Heart right ventricle (tissue), 16 donors: ENCODE results near the gene TRMT10A. TPM values are rescaled to one million over a fixed set of nuclear protein-coding genes. Genes with fewer than 3 reads are reported as not detected.

ENCODE experiments used
- ATAC-seq, 8 donors: fragments of 200-7000 bp; cut with Tn5 transposase; one replicate each; pipeline ENCODE4 v1.9.1; 2020; ENCODE audit warnings: mild to moderate bottlenecking in 8 of 8, moderate library complexity in 8 of 8, moderate number of reproducible peaks in 1 of 8
- DNase-seq, 2 donors: peaks; one replicate each; pipeline ENCODE4 v3.0.0-alpha.2; 2020
- H3K27ac ChIP-seq, 10 donors: fragments of 200-600 bp; sonication (generic) in 2 of 10; one replicate each; pipeline versions ENCODE4 v1.5.0 to v1.8.0; 2020 to 2022; ENCODE audit warnings: mild to moderate bottlenecking in 3 of 10
- H3K27me3 ChIP-seq, 7 donors: fragments of 200-600 bp; one replicate each; pipeline ENCODE4 v1.8.0; 2021 to 2022; ENCODE audit warnings: mild to moderate bottlenecking in 2 of 7
- H3K36me3 ChIP-seq, 9 donors: fragments of 200-600 bp; sonication (generic) in 1 of 9; one replicate each; pipeline versions ENCODE4 v1.5.0 to v1.8.0; 2020 to 2022; ENCODE audit warnings: mild to moderate bottlenecking in 2 of 9
- H3K4me1 ChIP-seq, 9 donors: fragments of 200-600 bp; sonication (generic) in 1 of 9; one replicate each; pipeline versions ENCODE4 v1.5.0 to v1.8.0; 2020 to 2022; ENCODE audit warnings: mild to moderate bottlenecking in 4 of 9
- H3K4me3 ChIP-seq, 10 donors: fragments of 200-600 bp; sonication (generic) in 2 of 10; one replicate each; pipeline versions ENCODE4 v1.5.0 to v1.8.0; 2020 to 2022; ENCODE audit warnings: mild to moderate bottlenecking in 7 of 10, moderate library complexity in 2 of 10
- H3K9me3 ChIP-seq, 11 donors: fragments of 200-600 bp in 10 of 11; sonication (generic) in 2 of 11; one replicate each; pipeline versions ENCODE4 v1.5.0 to v1.8.0; 2013 to 2022; ENCODE audit warnings: mild to moderate bottlenecking in 2 of 11, control low read depth in 1 of 11, moderate library complexity in 1 of 11
- WGBS, 2 donors: extraction: QIAGEN DNeasy Blood & Tissue Kit; methylation state at CpG; one replicate each; pipeline ENCODE4 v1.1.7; 2013; ENCODE audit warnings: inconsistent platforms in 1 of 2; 5-methylcytosine and 5-hydroxymethylcytosine counted together
- intact Hi-C, 10 donors: fragments of 100-400 bp; cut with DNase I; formaldehyde crosslinking; loops; one replicate each; pipeline versions ENCODE4 v1.11.1 to v1.14.2; 2022
- long read RNA-seq, 3 donors: library from polyadenylated mRNA; unstranded; transcript quantifications; one replicate each; pipeline ENCODE4 v2.0.0, GENCODE V29; 2020 to 2021
- polyA plus RNA-seq, 2 donors: library from polyadenylated mRNA; stranded (reverse); fragments of 200-250 nt; gene quantifications; one replicate each; pipeline ENCODE4 v1.2.3, GENCODE V29; 2013
- total RNA-seq, 10 donors: library from RNA; stranded (reverse); fragmentation: NEBNext Ultra II Directional in 3 of 10; extraction: Animal tissue kit (Norgen Biotek cat#: 25700) in 3 of 10; gene quantifications; one replicate each; pipeline versions ENCODE4 v1.2.1 to v1.2.4, GENCODE V29; 2021 to 2023
- TF ChIP-seq, protein P1 (sequence below), 9 donors: fragments of 200-600 bp; sonication (generic) in 2 of 9; IDR thresholded peaks; one replicate each; pipeline versions ENCODE4 v1.5.0 to v1.8.0; 2021 to 2022; ENCODE audit warnings: antibody characterized with exemption in 9 of 9, mild to moderate bottlenecking in 5 of 9, moderate library complexity in 1 of 9
- donor health status: Arrhythmogenic right ventricular cardiomyopathy.
- donor health status: ischemic (EF 13 %, LVEDD 7.1; RV severe dilation, severe dysfunction).
- donor health status: healthy with polysubstance abuse.
- donor health status: DM: no; HTN: yes; CAD: no.
- donor health status: DM: no; HTN: no; CAD: no.
- donor health status: ischemic (EF 25% LVEDD 6.9; RV normal size, moderate dysfunction).
- donor health status: ischemic (EF 25% LVEDD 5.7; RV mildly dilated, moderate dysfunction).
- donor health status: healthy.
- donor health status: DM: yes; HTN: yes; CAD: no.
- donor health status: Ischemic cardiomyopathy.
- donor health status: ischemic (EF 35%, LVEDD 5.7; RV mildly dilated, moderate dysfunction).
- donor health status: nonischemic (EF 11% LVEDD 7.7; RV severe dilation, severe dysfunction).
- donor health status: DM: yes; HTN: yes; CAD: no.
- donor health status: PGD.
- donor health status: ischemic (EF 29% LVEDD 5.4; RV normal size, mild dysfunction).
- donor health status: nonischemic (EF 23%, LVEDD 6.1; RV moderate dilation, normal function).

The TRMT10A gene
- total RNA-seq (1 to 10 TPM; 2.8 to 5.0 (median 3.9) TPM), polyA plus RNA-seq (1 to 10 TPM; 1.9 to 4.0 TPM)
- long read RNA-seq, donor 1, partial matches to known transcripts, result 0 of 6 reads
- long read RNA-seq, donor 1, other reads (novel, unspliced or antisense), result 3 of 6 reads
- long read RNA-seq, donor 2, partial matches to known transcripts, result 0 of 7 reads
- long read RNA-seq, donor 2, other reads (novel, unspliced or antisense), result 2 of 7 reads
- long read RNA-seq, donor 3, partial matches to known transcripts, result 1 of 12 reads
- long read RNA-seq, donor 3, other reads (novel, unspliced or antisense), result 4 of 12 reads

DNA sequence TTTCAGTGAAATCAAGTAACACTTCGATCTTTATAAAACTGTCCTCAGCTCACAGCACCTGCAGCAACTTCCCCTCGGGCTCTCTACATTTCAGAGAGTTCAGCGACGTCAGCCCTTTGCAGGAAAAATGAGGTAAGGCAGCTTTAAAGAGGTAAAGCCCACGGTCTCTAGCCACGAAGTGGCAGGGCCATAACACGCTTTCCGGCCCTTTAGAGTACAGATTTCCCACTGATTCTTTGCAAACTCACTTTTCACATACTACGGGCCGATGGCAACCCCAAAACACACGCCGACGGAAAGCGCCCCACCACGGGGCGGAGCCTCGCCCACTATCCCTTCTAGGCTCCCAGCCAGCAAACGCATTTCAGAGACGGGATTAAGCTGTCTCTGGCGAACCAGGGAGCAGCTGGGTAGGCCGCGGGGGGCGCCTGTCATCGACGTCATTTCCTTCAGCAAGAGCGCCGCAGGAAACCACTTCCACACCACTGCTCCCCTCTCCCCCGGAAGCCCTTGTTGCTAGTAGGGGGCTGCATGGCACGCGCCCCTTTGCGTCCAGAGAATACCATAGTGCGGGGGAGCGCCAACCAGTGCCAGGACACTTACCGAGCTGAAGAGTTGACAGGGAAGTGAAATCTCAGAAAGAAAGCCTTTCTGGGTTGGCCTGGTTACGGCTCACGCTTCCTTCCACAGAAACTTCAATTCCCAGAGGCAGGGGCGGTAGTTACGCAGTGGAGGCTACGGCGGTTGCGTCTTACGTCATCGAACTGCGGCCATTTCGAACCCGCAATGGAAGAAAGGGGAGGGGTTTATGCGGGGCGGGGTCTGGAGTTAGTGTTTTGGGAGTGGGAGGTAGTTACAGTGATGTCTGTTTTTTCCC lies at the start of gene TRMT10A:
TRMT10A (minus strand) TSS at position 730 of the 877 bp plus-strand sequence. CDS start 4,701 bp downstream, outside the sequence.
- peaks cover 0 to 15% (median 6%) of the 10 kb centered on the region in 9 donors for H3K4me1 ChIP-seq
- H3K27ac ChIP-seq, result peak within 1 kb of the TSS; percentile 86 to 97 (median 94)
- H3K36me3 ChIP-seq, result peaks cover 0 to 3% (median 0%) of the 10 kb centered on the region in 9 donors
- DNase-seq, result peak; percentile 96 to 98
- intact Hi-C loops, result loop anchor here in 9 of 10 donors (1.0 to 10.0 kb wide), 18 partner anchors 81 to 566 kb away; partner anchors contain the start of genes DNAJB14 (in 5 of the 9), LAMTOR3 (in 5 of the 9), H2AZ1 (in 3 of the 9) and METAP1 (in 1 of the 9)
- no peaks in the 10 kb centered on the region for H3K9me3 ChIP-seq
- ATAC-seq, result peak; percentile 97 to 99 (median 99)
- H3K4me3 ChIP-seq, result peak within 1 kb of the TSS; percentile 32 to 70 (median 64)
- 0% methylated on average over 48 of the region's 48 CpGs for WGBS, 2 donors
- TF ChIP-seq, protein P1, sequence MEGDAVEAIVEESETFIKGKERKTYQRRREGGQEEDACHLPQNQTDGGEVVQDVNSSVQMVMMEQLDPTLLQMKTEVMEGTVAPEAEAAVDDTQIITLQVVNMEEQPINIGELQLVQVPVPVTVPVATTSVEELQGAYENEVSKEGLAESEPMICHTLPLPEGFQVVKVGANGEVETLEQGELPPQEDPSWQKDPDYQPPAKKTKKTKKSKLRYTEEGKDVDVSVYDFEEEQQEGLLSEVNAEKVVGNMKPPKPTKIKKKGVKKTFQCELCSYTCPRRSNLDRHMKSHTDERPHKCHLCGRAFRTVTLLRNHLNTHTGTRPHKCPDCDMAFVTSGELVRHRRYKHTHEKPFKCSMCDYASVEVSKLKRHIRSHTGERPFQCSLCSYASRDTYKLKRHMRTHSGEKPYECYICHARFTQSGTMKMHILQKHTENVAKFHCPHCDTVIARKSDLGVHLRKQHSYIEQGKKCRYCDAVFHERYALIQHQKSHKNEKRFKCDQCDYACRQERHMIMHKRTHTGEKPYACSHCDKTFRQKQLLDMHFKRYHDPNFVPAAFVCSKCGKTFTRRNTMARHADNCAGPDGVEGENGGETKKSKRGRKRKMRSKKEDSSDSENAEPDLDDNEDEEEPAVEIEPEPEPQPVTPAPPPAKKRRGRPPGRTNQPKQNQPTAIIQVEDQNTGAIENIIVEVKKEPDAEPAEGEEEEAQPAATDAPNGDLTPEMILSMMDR (IDR thresholded peaks at IDR 0.05), result peak in 3 of 9 donors; percentile 13 to 25 (median 17)
- peaks cover 0 to 14% (median 0%) of the 10 kb centered on the region in 7 donors for H3K27me3 ChIP-seq

DNA sequence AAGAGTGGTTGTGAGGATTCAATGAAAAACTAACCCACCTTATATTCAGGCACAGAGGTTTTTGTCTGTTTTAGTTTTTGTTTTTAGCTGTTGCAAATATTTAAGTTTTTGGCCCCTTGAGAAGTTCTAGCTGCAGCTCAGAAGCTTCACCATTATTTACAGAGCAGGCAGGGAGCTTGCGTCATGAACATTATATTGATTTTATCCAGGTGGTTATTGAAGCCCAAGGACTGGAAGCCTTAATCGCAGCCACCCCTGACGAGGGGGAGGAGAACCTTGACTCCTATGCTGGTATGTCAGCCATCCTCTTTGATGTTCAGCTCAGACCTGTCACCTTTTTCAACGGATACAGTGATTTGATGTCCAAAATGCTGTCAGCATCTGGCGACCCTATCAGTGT lies 48.9 kb upstream of the TRMT10A start:
- TF ChIP-seq, protein P1 (IDR thresholded peaks at IDR 0.05), result no peak
- intact Hi-C loops, result no loop called here
- ATAC-seq, result no peak
- Histone ChIP-seq H3K4me3 (no peak overlapping the region), H3K4me1 (peaks cover 0 to 13% (median 0%) of the 10 kb centered on the region in 9 donors), H3K36me3 (no peaks in the 10 kb centered on the region), H3K9me3 (no peaks in the 10 kb centered on the region), H3K27me3 (no peaks in the 10 kb centered on the region), H3K27ac (no peak overlapping the region)
- WGBS, 2 donors, result 55% methylated on average over 5 of the region's 5 CpGs
- no peak for DNase-seq

GRCh38 chr4:99612281-99612680 lies 48.4 kb upstream of the TRMT10A start:
- ATAC-seq, result peak in 3 of 8 donors; percentile 64 to 83 (median 67)
- Histone ChIP-seq H3K4me3 (no peak overlapping the region), H3K9me3 (no peaks in the 10 kb centered on the region), H3K36me3 (no peaks in the 10 kb centered on the region), H3K27ac (no peak overlapping the region), H3K4me1 (peaks cover 0 to 13% (median 0%) of the 10 kb centered on the region in 9 donors), H3K27me3 (no peaks in the 10 kb centered on the region)
- TF ChIP-seq, protein P1 (IDR thresholded peaks at IDR 0.05), result no peak
- intact Hi-C loops, result no loop called here
- 62 to 75% methylated on average over 3 of the region's 3 CpGs for WGBS, 2 donors
- no peak for DNase-seq

- Histone ChIP-seq H3K36me3 (no peaks in the 10 kb centered on the region), H3K27ac (no peak overlapping the region), H3K9me3 (no peaks in the 10 kb centered on the region), H3K4me3 (no peak overlapping the region), H3K27me3 (no peaks in the 10 kb centered on the region), H3K4me1 (peaks cover 0 to 11% (median 0%) of the 10 kb centered on the region in 9 donors)
- no peak for DNase-seq
- WGBS, 2 donors, result 77 to 87% methylated on average over 5 of the region's 5 CpGs
- intact Hi-C loops, result no loop called here
- ATAC-seq, result no peak
- TF ChIP-seq, protein P1 (IDR thresholded peaks at IDR 0.05), result no peak
These were observed 46.9 kb upstream of the TRMT10A start for GRCh38 chr4:99610605-99611175.
